ENCODE results near the gene CBR1.
"Not testable (repeated sequence)": the region's sequence is repeated elsewhere in the genome, so short reads cannot be mapped to it uniquely, and the experiment has no call there.

Gene CBR1

DNA sequence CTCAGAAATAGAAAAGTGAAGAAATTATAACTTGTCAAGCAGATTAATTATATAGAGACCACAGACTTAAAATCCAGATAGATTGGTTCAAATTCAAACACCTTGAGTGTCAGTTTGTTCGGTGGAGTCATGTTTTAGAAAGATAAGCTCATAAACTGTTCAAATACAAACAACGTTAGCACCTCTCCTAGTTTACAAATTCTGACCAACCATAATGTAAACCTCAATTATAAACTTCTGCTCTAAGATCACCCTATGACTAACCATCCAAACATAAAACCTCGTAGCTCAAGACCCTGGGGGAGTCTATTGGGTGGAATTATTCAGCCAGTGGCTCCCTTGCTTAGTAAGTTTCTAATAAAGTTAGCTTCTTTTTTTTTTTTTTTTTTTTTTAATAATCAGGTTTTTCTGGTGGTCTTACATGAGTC, 12.4 kb downstream of the CBR1 start:
- DNase-seq = no peak

- no peak for DNase-seq
Observed at GRCh38 chr21:36087362-36088138, 17.7 kb downstream of the CBR1 start.

GRCh38 chr21:36089946-36090345, 20.1 kb downstream of the CBR1 start:
- no peak for DNase-seq

DNA sequence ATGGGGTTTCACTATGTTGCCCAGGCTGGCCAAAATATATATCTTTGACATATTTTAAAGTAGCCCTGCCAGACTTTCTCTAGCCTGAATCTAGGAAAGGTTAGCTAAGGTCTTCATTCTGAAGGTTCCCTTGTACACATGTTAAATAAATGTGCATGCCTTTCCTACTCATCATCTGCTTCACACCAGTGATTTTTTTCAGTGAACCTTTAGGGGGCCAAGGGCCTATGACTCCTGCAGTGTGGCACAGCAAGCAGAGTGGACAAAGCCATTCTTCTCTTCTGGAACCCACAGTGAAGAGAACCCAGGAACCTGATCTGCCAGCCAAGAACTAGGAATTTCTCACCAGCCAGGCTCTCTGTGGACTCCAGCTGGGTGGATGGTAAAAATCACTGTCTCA, 22.9 kb downstream of the CBR1 start:
- DNase-seq = no peak

DNA sequence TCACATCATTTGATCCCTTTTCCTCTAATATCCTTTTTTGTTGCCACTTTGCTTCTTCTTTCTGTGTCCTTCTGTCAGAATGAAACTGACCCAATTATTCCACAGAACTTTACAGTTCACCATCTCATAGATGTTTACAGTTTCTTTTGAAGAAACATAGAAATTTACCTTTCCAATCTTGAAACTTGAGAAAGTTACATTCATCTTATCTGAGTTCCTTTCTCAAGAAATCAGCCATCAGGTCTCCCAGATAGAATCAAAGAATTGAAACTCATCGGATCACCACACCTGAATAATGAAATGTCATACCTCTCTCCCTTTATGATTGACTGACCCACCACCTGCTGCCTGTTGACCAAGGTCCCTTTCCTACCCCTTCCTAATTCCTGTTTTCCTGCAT, 23.7 kb downstream of the CBR1 start:
- DNase-seq = no peak

DNA sequence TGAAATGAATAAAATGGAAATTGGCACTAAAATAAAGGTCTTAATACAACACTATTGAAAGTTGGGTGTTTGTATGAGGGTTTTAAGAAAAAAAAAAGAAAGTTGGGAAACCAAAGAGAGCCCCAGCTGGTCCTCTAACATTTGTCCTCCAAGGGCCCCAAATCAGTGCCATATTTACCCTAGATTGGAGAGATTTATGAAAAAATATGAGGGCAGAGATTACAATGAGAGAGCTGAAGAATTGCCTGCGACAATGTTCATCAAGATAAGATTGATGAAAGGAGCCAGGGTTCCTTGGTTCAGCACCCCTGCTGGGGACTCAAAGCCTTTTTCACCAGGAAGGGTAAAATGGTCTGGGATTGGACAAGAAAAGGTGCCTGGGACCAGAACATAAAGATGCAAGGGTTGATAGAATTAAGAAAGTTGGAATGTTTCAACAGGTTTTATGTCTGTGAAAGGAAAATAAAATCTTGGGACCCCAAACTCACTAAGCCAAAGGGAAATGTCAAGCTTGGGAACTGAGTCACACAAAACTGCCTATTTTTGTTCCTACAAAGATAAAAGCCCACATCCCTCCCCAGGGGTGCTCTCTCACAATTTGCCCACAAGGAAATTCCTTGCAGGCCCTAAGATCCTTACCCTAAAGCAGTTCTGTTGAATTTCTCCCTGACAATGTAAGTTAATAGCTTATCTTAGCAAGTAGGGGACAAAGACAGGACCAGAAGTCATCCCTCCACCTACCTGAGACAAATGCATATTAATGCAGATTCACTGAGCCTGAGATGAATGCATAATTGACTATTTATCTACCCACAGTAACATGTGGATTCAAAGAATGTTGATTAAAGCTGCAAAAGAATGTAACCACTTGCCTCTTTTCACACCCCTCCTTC, 26.8 kb downstream of the CBR1 start:
- no peak for DNase-seq

- no peak for DNase-seq
Observed at GRCh38 chr21:36097427-36098181, 27.8 kb downstream of the CBR1 start.

GRCh38 chr21:36098182-36098532, 28.3 kb downstream of the CBR1 start:
- DNase-seq = no peak

- no peak for DNase-seq
Observed at GRCh38 chr21:36099000-36099399, 29.2 kb downstream of the CBR1 start.

- not testable (repeated sequence) for DNase-seq
Observed at GRCh38 chr21:36099695-36100211, 29.9 kb downstream of the CBR1 start.

GRCh38 chr21:36100971-36101641, 31.3 kb downstream of the CBR1 start:
- no peak for DNase-seq

GRCh38 chr21:36103434-36103833, 33.6 kb downstream of the CBR1 start:
- no peak for DNase-seq

DNA sequence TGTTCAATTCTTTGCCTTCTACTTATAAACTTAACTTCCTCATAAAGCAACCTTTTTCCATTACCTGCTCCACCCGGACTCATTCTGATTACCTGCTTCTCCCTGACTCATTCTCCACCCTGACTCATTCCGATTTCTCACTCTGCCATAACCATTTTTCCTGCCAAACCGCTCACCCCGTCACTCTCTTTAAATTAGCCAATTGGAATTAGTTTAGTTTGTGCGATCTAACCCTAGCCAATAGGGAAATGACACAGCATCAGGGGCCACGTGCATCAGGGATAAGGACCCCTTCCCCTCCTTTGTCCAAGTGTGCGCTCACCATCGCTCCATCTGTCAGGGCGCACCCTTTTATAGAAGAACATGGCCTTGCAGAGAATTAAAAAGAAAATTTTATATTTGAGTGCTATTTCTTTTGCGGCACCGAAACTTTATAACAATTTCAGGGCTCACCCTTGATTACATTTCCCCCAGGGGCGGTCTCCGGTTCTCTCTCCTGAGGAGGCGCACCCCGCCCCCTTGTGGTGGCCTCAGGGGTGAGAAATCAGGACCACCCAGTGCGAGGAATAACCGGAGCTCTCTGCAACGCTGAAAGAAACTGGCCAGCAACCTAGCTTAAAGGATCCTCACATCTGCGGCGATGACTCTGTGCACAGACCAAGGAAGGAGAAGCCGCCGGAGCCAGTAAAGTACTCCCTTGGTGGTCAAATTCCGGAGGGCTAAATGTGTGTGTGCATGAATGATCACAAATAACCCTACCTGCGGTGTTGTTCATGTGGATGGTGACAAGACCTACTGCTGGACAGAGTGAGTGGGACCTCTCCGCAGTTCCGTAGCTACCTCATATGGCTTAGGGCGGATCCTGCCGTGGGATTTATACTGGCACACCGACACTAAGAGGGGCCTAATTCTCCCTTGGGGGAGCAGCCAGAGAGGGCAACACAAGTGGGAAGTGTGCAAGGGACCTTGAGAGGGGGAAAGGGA, 34.8 kb downstream of the CBR1 start:
- DNase-seq = no peak

GRCh38 chr21:36105327-36105842, 35.6 kb downstream of the CBR1 start:
- DNase-seq = no peak

DNA sequence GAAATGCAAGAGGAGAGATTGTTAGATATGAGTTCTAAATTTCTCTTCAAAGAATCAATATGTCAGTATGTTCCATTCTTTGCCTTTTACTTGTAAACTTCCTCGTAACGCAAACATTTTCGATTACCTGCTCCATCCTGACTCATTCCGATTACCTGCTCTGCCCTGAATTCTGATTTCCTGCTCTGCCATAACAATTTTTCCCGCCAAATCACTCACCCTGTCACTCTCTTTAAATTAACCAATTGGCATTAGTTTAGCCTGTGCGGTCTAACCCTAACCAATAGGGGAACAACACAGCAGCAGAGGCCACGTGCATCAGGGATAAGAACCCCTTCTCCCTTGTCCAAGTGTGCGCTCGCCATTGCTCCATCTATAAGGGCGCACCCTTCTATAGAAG, 40.0 kb downstream of the CBR1 start:
- no peak for DNase-seq

- DNase-seq = no peak
Observed at GRCh38 chr21:36111238-36111637, 41.4 kb downstream of the CBR1 start.

DNA sequence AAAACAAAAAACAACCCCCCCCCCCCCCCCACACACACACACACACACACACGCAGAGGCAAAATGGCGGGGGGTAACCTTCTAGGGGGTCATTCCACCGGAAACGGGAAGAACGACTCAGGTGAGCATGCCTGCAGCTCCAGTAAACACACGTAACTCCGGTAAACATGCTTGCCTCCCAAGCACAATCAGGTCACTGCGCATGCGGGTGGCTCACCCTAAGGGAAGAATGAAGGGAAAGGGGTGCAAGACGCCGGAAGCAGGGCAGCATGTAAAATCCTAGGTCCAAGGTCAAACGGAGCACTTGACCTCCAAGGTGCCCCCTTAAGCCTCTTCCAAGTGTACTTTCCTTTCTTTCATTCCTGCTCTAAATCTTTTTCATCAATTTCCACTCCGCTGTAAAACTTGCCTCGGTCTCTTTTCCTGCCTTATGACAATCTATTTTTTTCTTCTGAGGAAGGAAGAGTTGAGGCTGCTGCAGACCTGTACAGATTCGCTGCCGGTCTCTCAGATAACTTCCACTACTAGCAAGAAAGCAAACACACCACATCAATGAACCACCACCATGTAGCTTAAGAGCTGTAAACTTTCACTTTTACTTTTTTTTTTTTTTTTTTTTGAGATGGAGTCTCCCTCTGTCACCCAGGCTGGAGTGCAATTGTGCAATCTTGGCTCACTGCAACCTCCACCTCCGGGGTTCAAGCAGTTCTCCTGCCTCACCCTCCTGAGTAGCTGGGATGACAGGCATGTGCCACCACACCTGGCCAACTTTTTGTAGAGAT, 44.0 kb downstream of the CBR1 start:
- DNase-seq = peak; percentile 63 to 95 (median 82)

GRCh38 chr21:36115138-36115730, 45.4 kb downstream of the CBR1 start:
- DNase-seq = no peak

DNA sequence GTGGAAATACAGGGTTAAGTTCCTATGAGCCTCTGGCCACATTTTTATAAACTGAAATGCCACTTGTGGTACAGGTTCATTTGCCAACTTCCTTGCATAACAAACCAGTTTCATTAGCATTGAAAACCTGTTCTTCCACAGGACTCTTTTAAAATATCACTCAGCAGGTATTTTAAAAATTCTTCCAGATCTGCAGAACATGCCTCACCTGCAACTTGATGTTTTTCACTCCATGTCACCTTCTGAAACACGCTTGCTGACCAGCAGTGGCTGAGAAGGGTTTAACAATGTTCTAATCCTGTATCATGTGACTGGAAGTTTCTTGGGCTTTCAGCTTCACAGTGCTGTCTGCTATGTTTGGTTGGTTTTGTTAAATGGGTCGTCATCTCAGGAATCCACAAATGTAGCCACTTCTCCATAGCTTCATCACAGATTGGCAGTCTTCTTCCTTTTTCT, 47.5 kb downstream of the CBR1 start:
- DNase-seq = no peak
